B cell (primary cell): ENCODE data around the gene CEMIP. TPM values are rescaled to one million over a fixed set of nuclear protein-coding genes. Genes with fewer than 3 reads are reported as not detected.

Source experiments
- ATAC-seq: fragments of 200-7000 bp; cut with Tn5 transposase; one replicate; pipeline ENCODE4 v1.10.0; 2021; ENCODE audit warnings: low read depth, mild to moderate bottlenecking, moderate number of reproducible peaks, moderate library complexity
- CTCF ChIA-PET: fragments of 350-600 bp; sonication (Branson Sonifier 250); formaldehyde crosslinking; loops from one replicate; lab custom pipeline; 2021; ENCODE audit warnings: antibody characterized with exemption, inconsistent platforms; lab: Charles Lee
- POLR2A ChIA-PET: fragments of 350-600 bp; sonication (Branson Sonifier 250); formaldehyde crosslinking; loops from one replicate; lab custom pipeline; 2021; ENCODE audit warnings: antibody characterized with exemption; lab: Charles Lee
- DNase-seq: peaks from one replicate; pipeline ENCODE4 v3.0.0; 2013
- H2AFZ ChIP-seq: 2 replicates; pipeline ENCODE4 v1.6.1; 2012; ENCODE audit warnings: mild to moderate bottlenecking, low read depth, low read length; ENCODE audit not compliant: insufficient read depth, poor library complexity, severe bottlenecking
- H3K27ac ChIP-seq, 2 donors: 1 replicate in 1 of 2; 2 replicates in 1 of 2; pipeline ENCODE4 v1.5.1; 2012 to 2013; ENCODE audit warnings: low read length in 2 of 2, mild to moderate bottlenecking in 2 of 2, moderate library complexity in 1 of 2
- H3K27me3 ChIP-seq, 4 experiments: fragments of 200-600 bp in 1 of 4; sonication (generic) in 1 of 4; replicated peaks in 1 of 4; 1 replicate in 2 of 4; 2 replicates in 2 of 4; pipeline versions ENCODE4 v1.6.1 to v1.7.0; 2013 to 2016; ENCODE audit warnings: low read length in 3 of 4, mild to moderate bottlenecking in 2 of 4, mixed read lengths in 1 of 4, moderate library complexity in 1 of 4; ENCODE audit not compliant: insufficient read depth in 4 of 4, control insufficient read depth in 3 of 4; ENCODE audit errors: control extremely low read depth in 1 of 4
- H3K36me3 ChIP-seq, 2 experiments: replicated peaks in 1 of 2; 1 replicate in 1 of 2; 2 replicates in 1 of 2; pipeline versions ENCODE4 v1.6.1 to v1.7.1; 2013; ENCODE audit warnings: low read length in 1 of 2; ENCODE audit not compliant: insufficient read depth in 2 of 2, control insufficient read depth in 1 of 2; ENCODE audit errors: control extremely low read depth in 1 of 2, extremely low read depth in 1 of 2
- H3K4me1 ChIP-seq, 2 donors: fragments of 200-600 bp in 1 of 2; sonication (generic) in 1 of 2; 1 replicate in 1 of 2; 2 replicates in 1 of 2; pipeline versions ENCODE4 v1.5.1 to v1.6.1; 2013 to 2017; ENCODE audit warnings: low read length in 2 of 2; ENCODE audit not compliant: control insufficient read depth in 2 of 2, insufficient read depth in 2 of 2
- H3K4me2 ChIP-seq: replicated peaks from 2 replicates; pipeline ENCODE3; 2012; ENCODE audit warnings: mild to moderate bottlenecking, low read depth, low read length; ENCODE audit not compliant: poor library complexity, severe bottlenecking
- H3K4me3 ChIP-seq, 5 experiments: fragments of 200-600 bp in 1 of 5; sonication (generic) in 1 of 5; 1 replicate in 3 of 5; 2 replicates in 2 of 5; pipeline versions ENCODE4 v1.5.1 to v1.7.0; 2011 to 2016; ENCODE audit warnings: low read length in 4 of 5, mild to moderate bottlenecking in 4 of 5, low read depth in 2 of 5, control low read depth in 1 of 5, moderate library complexity in 1 of 5; ENCODE audit not compliant: insufficient read depth in 1 of 5; ENCODE audit errors: control extremely low read depth in 1 of 5, extremely low read depth in 1 of 5
- H3K79me2 ChIP-seq: fragments of 200-600 bp; sonication (generic); one replicate; pipeline ENCODE4 v1.6.0; 2016; ENCODE audit warnings: low read length; ENCODE audit not compliant: control insufficient read depth, insufficient read depth
- H3K9ac ChIP-seq: fragments of 200-600 bp; sonication (generic); 2 replicates; pipeline ENCODE4 v1.6.1; 2017; ENCODE audit warnings: mild to moderate bottlenecking, low read length, moderate library complexity
- H3K9me3 ChIP-seq, 3 donors: one replicate each; pipeline versions ENCODE4 v1.6.1 to v1.7.1; 2013; ENCODE audit warnings: low read length in 2 of 3; ENCODE audit not compliant: control insufficient read depth in 2 of 3, insufficient read depth in 1 of 3; ENCODE audit errors: control extremely low read depth in 1 of 3
- H4K20me1 ChIP-seq: 2 replicates; pipeline ENCODE4 v1.6.0; 2012; ENCODE audit warnings: mild to moderate bottlenecking, low read length; ENCODE audit not compliant: insufficient read depth, control insufficient read depth, poor library complexity, severe bottlenecking
- H3K27ac Mint-ChIP-seq: one replicate; pipeline ENCODE4 v1.8.0; 2021; ENCODE audit warnings: mixed read lengths
- H3K27me3 Mint-ChIP-seq: one replicate; pipeline ENCODE4 v1.8.0; 2021; ENCODE audit warnings: mixed read lengths
- H3K4me1 Mint-ChIP-seq: one replicate; pipeline ENCODE4 v1.8.0; 2021; ENCODE audit warnings: mixed read lengths
- H3K4me3 Mint-ChIP-seq: one replicate; pipeline ENCODE4 v1.8.0; 2021; ENCODE audit warnings: mixed read lengths
- H3K9me3 Mint-ChIP-seq: one replicate; pipeline ENCODE4 v1.8.0; 2022; ENCODE audit warnings: mixed read lengths; ENCODE audit not compliant: insufficient read depth
- EZH2 ChIP-seq: IDR thresholded peaks from 2 replicates; pipeline ENCODE4 v1.6.1; 2012; ENCODE audit warnings: borderline replicate concordance, low read depth, mild to moderate bottlenecking, moderate library complexity, low read length; ENCODE audit not compliant: insufficient read depth, poor library complexity, severe bottlenecking
- WGBS: methylation state at CpG from one replicate; pipeline ENCODE4 v1.1.5; 2013; ENCODE audit warnings: missing lambda C conversion rate; ENCODE audit not compliant: insufficient coverage; 5-methylcytosine and 5-hydroxymethylcytosine counted together
- intact Hi-C: fragments of 100-400 bp; cut with micrococcal nuclease; formaldehyde crosslinking; loops from one replicate; pipeline ENCODE4 v1.10.0; 2022
- polyA plus RNA-seq: library from polyadenylated mRNA; depleted of rRNA; stranded (reverse); fragments of >200 nt; gene quantifications from 2 replicates; pipeline ENCODE4 v1.2.3, GENCODE V29; 2012
- total RNA-seq, 2 donors: library from RNA; stranded (reverse); fragments of 120-200 nt in 1 of 2; gene quantifications; 1 replicate in 1 of 2; 2 replicates in 1 of 2; pipeline versions ENCODE4 v1.2.3 to v1.2.4, GENCODE V29; 2013 to 2022
- TF ChIP-seq, protein P1 (sequence below): fragments of 200-600 bp; IDR thresholded peaks from one replicate; pipeline ENCODE4 v1.8.0; 2022; ENCODE audit warnings: antibody characterized with exemption, mild to moderate bottlenecking

The CEMIP gene
- total and polyA plus RNA-seq, 2 donors (not counting 1 experiment from before 2014, with no cell fraction given): 0.32 TPM; not detected in 1

DNA sequence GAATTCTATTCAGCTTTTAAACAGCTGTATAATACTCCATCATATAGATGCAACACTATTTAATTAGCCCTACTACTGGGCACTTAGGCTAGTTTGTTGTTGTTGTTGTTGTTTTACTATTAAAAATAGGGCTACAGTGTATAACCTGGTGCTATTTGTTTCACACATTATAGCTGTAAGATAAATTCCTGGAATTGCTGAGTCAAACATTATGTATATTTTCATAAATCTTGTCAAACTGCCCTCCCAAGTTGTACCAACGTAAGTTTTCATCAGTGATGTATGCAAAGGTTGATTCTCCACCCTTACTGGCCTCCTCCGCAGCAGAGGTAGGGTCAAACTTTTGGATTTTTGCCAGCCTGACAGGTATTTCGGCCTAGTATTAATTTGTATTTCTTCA is 3.8 kb upstream of the CEMIP start:
- intact Hi-C loops: loop anchor here (5.0 kb wide), 1 partner anchor 197 kb away; no protein-coding TSS in a partner anchor
- peaks cover 0 to 36% (median 14%) of the 10 kb centered on the region in 4 experiments for H3K27me3 ChIP-seq
- no peak overlapping the region for H3K27ac Mint-ChIP-seq
- no peak overlapping the region for H3K4me3 Mint-ChIP-seq
- H3K36me3 ChIP-seq: no peaks in the 10 kb centered on the region
- DNase-seq: no peak
- peaks cover 0 to 3% (median 0%) of the 10 kb centered on the region in 3 donors for H3K9me3 ChIP-seq
- peaks cover 13 to 14% of the 10 kb centered on the region in 2 donors for H3K4me1 ChIP-seq
- ATAC-seq: no peak
- H3K79me2 ChIP-seq: no peaks in the 10 kb centered on the region
- ChIA-PET CTCF (interaction anchor here (1.1 to 3.9 kb wide), 8 partner anchors 9 to 491 kb away, joined by 3 to 69 read pairs (median 11); no protein-coding TSS in a partner anchor), POLR2A (no interaction called here)
- H3K4me1 Mint-ChIP-seq: peaks cover 12% of the 10 kb centered on the region
- no peak overlapping the region for H3K4me3 ChIP-seq
- no peaks in the 10 kb centered on the region for H3K9me3 Mint-ChIP-seq
- TF ChIP-seq, protein P1, sequence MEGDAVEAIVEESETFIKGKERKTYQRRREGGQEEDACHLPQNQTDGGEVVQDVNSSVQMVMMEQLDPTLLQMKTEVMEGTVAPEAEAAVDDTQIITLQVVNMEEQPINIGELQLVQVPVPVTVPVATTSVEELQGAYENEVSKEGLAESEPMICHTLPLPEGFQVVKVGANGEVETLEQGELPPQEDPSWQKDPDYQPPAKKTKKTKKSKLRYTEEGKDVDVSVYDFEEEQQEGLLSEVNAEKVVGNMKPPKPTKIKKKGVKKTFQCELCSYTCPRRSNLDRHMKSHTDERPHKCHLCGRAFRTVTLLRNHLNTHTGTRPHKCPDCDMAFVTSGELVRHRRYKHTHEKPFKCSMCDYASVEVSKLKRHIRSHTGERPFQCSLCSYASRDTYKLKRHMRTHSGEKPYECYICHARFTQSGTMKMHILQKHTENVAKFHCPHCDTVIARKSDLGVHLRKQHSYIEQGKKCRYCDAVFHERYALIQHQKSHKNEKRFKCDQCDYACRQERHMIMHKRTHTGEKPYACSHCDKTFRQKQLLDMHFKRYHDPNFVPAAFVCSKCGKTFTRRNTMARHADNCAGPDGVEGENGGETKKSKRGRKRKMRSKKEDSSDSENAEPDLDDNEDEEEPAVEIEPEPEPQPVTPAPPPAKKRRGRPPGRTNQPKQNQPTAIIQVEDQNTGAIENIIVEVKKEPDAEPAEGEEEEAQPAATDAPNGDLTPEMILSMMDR: no peak
- no peak for TF ChIP-seq EZH2
- no peak overlapping the region for H3K27ac ChIP-seq
- no peak overlapping the region for H3K9ac ChIP-seq
- no peaks in the 10 kb centered on the region for H4K20me1 ChIP-seq
- H3K27me3 Mint-ChIP-seq: peaks cover 15% of the 10 kb centered on the region
- no peak overlapping the region for H3K4me2 ChIP-seq
- no peak overlapping the region for H2AFZ ChIP-seq
- WGBS: no CpG with 5 or more reads among the region's 3 CpGs

DNA sequence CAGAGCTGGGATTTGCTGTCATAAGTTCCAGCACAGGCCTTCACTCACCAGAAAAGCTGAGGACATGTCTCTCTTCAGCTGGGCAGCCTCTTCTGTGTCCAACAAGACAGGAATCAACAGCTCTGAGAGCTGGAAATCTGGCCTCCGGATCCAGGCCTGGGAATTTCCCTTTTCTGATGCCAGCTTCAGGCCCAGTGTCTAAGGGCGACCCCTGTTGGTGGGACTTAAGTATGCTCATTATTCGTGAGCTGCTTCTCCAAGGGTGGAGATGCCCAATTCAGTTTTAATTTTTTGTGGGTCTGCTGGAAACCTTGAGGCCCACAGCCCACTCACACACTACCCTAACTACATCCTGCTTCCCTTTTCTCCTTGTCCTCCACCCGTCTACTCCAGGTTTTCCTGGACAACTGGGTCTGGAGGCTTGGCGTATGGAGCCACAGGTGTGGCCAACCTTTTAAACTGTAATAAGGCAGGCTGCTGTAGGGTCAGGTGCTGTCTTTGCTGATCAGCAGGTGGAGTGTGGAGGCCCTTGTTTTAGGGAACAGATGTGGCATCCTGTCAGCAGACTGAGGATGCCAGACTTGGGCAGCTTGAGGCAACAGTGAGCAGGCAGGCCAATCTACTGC is 2.6 kb upstream of the CEMIP start:
- Mint-ChIP-seq H3K27ac (no peak overlapping the region), H3K4me1 (peaks cover 12% of the 10 kb centered on the region)
- peak; percentile 57 for ATAC-seq

More for the DNA sequence above, 2.6 kb upstream of the CEMIP start:
- ChIA-PET POLR2A (no interaction called here), CTCF (interaction anchor here (0.7 to 3.9 kb wide), 25 partner anchors 9 to 1395 kb away, joined by 3 to 69 read pairs (median 4); no protein-coding TSS in a partner anchor)
- H3K4me3 ChIP-seq: no peak overlapping the region
- peaks cover 0 to 4% (median 0%) of the 10 kb centered on the region in 3 donors for H3K9me3 ChIP-seq
- no peak for TF ChIP-seq EZH2
- TF ChIP-seq, protein P1: peak; percentile 79
- no peaks in the 10 kb centered on the region for H3K36me3 ChIP-seq
- 0% methylated on average over 1 of the region's 5 CpGs for WGBS
- peaks cover 15% of the 10 kb centered on the region for H3K27me3 Mint-ChIP-seq
- no peaks in the 10 kb centered on the region for H4K20me1 ChIP-seq
- H2AFZ ChIP-seq: no peak overlapping the region
- no peak overlapping the region for H3K4me2 ChIP-seq
- H3K27ac ChIP-seq: no peak overlapping the region
- H3K4me1 ChIP-seq: peaks cover 14% of the 10 kb centered on the region in 2 donors
- H3K9me3 Mint-ChIP-seq: no peaks in the 10 kb centered on the region
- no peaks in the 10 kb centered on the region for H3K79me2 ChIP-seq
- H3K27me3 ChIP-seq: peaks cover 0 to 40% (median 16%) of the 10 kb centered on the region in 4 experiments
- H3K4me3 Mint-ChIP-seq: no peak overlapping the region
- no peak overlapping the region for H3K9ac ChIP-seq
- DNase-seq: peak; percentile 66
- intact Hi-C loops: loop anchor here (1.0 to 5.0 kb wide), 3 partner anchors 48 to 209 kb away; no protein-coding TSS in a partner anchor
